Stimulated activated CD8-positive, alpha-beta memory T cell treated with anti-CD3 and anti-CD28 coated beads, Interleukin-15, amount 100 ng/mL, for 1 hour (primary cell): ENCODE measurements around the gene S100A3.
"Not testable (repeated sequence)": the region's sequence is repeated elsewhere in the genome, so short reads cannot be mapped to it uniquely, and the experiment has no call there.

Source experiments
- DNase-seq: peaks from one replicate; pipeline ENCODE4 v3.0.0-alpha.2; 2020; ENCODE audit warnings: low read depth

The S100A3 gene

DNA sequence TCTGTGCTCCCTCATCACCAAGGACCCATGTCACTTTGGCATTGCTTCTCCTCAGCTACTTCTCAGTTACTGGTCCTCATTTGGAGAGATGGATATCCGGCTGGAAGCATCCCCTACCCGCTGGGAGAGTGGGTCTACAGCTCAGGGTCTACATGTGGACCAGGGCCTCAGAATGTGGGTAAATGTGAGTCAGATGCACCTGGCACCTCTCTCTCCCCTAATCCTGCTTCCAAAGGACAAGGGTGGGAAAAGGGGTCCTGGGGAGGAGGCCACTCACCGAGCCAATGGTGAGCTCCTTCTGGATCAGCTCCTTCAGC, 14.2 kb downstream of the S100A3 start:
- no peak for DNase-seq

DNA sequence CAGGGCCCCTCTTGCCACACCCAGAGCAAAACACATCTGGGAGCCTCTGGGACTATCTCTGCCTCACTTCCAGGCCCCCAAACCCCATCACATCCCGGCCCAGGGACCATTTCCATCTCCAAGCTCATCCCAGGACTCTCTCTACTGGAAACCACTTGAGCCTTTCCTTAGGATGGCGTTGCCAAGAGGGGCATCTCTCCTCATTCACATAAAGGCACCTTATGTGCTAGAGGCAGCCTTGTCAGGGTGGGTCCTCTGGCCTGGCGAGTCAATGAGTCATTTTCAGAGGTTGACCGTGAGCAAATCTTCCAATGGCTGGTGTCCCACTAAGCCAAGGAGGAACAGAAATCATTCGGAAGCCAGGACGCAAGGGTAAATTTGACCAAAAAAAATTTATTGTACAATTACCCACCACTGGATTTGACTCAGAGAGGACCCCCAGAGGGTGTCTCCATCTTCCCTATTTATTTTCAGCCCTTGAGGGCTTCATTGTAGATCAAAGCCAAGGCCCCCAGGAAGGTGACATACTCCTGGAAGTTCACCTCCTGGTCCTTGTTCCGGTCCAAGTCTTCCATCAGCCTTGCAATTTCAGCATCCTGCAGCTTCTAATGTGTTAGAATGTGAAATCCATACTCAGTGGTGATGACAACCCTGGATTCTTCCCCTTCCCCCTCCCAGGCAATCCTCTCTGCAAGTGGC, 14.7 kb downstream of the S100A3 start:
- DNase-seq, result no peak

DNA sequence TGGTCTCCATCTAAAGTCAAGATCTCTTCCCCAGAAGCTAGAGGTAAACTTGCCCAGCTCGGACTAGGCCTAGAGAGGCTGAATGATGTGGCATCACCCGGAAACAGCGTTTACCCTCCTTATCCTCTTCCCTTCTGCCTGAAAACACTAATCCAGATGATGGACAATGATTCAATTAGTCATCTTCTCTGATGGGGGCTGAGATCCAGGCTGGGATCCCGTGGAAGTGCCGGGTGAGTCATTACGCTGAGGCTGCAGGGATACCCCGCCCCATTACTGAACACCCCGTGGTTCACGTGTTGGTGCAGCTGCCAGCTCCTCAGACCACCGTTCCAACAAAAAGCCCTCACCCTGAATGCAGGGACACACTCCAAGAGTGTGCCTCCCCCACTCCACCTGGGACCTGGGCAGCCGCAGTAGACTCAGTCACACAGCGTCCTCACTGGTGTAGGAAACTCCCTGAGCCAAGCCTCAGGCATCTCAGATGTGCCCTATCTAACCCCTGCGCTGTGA, 15.3 kb downstream of the S100A3 start:
- no peak for DNase-seq

DNA sequence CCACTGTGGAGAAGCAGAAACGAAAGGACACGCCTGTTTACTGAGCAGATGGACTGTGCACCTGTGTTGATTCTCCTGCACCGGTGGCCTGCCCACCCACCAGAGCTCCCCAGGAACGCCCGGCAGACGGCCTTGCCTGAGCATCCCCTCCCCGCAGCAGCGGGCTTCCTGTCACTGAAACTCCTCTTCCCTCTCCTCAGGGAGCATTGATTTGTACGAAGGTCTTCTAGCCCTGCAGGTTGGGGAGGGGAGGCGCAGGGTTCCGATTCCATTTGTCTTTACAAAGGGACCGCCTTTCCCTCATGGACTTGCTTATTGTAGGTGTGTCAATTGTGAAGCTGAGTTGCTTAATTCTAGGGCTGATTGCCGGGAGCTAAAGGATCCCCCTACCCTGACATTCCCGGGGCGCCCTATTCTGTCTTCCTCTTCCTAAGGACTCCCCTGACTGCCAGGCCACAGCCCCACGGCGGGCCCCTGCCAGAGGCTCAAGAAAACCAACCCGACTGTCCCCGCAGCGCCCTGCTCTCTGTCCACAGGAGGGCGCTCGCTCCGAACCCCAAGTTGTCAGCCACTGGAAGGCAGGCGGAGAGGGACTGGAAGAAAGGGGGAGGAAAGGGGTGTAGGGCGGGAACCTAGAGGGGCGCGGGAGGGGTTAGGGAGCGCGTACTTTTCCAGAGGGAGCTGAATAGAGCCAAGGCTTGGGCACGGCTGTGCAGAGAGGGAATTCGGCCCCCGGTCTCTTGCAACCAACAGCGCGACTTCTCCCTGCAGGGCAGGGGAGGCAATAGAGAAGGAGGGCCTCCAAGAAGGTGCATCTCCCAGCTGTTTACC, 16.1 kb downstream of the S100A3 start:
- DNase-seq, result no peak

DNA sequence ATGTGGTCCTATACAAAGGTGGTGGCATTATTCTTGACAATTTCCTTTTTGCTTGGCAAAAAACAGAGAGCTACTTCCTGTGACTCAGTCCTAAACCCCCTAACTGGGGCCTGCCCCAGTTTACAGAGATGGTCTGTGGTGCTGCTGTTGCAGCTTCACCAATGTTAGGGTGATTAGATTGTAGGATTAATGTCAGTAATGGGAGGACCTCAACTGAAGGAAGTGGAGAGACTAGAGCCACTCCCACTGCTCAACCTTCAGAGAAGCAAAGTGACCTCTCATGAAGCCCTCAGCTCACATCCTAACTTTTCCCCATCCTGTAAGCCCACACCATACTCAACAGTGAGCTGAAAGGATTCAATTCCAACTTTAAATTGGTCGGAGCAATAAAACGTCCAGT, 16.9 kb downstream of the S100A3 start:
- DNase-seq, result no peak

DNA sequence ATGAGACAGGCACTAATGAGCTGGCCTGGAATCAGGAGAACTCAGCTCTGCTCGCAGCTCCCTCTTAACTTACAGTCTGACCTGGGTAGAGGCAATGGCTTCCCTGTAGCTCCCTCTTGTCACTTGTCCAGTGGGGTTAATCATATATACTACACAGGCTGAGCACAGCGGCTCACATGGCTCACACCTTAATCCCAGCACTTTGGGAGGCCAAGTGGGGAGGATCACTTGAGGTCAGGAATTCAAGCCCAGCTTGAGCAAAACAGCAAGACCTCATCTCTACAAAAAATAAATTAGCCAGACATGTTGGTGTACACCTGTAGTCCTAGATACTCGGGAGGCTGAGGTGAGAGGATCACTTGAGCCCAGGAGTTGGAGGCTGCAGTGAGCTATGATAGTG, 17.4 kb downstream of the S100A3 start:
- DNase-seq, result no peak

DNA sequence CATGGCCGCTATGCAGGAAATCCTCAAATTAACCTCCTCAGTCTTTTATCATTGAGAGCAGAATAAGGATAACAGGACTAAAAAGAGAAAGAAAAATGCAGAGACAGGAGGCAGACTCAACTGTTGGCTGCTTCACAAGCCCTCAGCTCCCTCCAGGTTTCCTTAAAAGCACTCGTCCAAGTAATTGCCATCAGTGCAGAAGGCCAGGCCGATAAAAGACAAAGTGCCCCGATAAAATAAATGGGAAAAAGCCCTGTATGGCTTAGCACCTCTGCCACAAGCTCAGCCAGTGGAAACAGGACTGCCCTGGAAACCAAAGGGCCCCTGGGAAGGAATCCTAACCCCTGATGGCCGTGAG, 21.4 kb downstream of the S100A3 start:
- no peak for DNase-seq

DNA sequence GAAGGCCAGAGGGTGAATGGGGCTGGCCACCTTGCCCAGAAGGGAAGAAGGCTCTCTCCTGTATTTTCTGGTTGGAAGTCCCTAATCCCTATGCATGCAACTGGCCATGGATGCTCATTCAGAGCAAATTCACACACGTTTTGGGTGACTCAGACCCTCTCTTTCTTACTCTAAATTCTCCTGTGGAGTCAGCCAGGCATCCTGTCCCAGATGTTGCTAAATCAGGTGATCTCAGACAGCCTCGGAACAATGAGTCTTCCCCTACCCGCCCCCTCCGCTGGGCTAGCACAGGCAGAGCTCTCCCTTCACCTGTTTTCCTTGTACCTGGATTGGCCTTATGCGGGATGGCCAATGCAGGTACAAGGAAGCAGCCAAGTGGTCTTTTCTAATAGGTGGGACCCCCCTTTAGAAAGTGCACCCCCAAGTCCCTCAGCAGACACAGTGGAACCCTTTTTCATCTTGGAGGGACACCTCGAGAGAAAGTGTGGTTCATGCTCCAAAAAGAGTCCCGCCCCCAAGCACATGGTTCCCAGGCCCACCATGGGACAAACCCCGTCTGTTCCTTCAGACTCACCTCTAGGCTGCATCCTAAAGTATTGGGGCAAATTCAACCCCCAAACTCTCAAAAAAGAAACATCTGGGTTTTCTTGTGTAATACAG, 21.9 kb downstream of the S100A3 start:
- no peak for DNase-seq

DNA sequence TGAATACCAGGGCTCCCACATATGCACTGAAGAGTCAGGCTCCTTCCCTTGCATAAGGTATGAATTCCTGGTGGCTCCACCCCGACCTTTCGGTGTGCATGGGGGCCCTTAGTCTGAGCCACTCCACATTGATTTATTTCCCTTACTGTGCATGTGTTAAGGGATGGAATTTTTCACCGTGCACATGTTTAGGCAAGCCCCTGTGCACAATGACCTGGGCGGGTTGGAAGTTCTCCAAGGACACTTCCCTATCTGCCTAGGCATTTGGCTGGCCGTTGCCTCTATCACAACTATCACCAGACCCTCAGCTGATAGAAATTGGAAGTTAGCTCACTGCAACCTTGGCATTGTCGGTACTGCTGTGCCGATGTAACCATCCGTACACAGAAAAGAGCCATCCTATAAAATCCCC, 22.9 kb downstream of the S100A3 start:
- DNase-seq, result no peak

DNA sequence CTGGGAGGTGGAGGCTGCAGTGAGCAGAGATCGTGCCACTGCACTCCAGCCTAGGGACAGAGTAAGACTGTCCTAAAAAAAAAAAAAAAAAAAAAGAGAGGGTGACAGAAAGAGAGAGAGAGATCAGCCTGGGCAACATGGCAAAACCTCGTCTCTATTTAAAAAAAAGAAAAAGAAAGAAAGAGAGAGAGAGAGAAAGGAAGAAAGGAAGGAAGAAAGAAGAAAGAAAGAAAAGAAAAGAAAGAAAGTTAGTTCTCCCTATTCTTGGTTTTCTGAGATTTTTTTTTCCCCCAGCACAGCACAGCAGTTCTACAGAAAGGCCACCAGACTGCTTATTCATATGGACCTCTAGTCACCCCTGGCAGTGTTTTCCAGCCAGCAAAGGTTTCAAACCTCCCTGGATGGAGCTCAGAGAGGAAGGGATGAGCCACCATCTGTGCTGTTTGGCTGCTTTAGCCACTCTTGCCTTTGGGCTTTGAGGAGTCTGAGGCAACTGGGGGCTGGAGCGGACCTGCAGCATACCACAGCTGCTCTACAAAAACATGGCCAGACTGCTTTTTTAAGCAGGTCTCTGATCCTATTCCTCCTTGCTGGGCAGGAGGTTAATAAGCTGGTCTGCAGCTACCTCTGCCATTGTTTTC, 23.9 kb downstream of the S100A3 start:
- DNase-seq, result no peak

DNA sequence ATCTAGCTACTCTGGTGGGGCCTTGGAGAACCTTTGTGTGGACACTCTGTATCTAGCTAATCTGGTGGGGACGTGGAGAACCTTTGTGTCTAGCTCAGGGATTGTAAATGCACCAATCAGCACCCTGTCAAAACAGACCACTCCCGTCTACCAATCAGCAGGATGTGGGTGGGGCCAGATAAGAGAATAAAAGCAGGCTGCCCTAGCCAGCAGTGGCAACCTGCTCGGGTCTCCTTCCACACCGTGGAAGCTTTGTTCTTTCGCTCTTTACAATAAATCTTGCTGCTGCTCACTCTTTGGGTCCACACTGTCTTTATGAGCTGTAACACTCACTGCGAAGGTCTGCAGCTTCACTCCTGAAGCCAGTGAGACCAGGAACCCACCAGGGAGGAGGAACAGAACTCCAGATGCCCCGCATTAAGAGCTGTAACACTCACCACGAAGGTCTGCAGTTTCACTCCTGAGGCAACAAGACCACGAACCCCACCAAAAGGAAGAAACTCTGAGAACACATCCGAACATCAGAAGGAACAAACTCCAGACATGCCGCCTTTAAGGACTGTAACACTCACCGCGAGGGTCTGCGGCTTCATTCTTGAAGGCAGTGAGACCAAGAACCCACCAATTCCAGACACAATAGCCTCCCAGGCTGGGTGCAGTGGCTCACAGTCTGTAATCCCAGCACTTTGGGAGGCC, 26.6 kb downstream of the S100A3 start:
- not testable (repeated sequence) for DNase-seq

DNA sequence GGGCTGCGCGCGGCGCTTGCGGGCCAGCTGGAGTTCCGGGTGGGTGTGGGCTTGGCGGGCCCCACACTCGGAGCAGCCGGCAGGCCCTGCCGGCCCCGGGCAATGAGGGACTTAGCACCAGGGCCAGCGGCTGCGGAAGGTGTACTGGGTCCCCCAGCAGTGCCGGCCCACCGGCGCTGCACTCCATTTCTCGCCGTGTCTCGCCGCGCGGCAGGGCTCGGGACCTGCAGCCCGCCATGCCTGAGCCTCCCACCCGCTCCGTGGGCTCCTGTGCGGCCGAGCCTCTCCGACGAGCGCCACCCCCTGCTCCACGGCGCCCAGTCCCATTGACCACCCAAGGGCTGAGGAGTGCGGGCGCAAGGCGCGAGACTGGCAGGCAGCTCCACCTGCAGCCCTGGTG, 27.2 kb downstream of the S100A3 start:
- DNase-seq, result not testable (repeated sequence)

DNA sequence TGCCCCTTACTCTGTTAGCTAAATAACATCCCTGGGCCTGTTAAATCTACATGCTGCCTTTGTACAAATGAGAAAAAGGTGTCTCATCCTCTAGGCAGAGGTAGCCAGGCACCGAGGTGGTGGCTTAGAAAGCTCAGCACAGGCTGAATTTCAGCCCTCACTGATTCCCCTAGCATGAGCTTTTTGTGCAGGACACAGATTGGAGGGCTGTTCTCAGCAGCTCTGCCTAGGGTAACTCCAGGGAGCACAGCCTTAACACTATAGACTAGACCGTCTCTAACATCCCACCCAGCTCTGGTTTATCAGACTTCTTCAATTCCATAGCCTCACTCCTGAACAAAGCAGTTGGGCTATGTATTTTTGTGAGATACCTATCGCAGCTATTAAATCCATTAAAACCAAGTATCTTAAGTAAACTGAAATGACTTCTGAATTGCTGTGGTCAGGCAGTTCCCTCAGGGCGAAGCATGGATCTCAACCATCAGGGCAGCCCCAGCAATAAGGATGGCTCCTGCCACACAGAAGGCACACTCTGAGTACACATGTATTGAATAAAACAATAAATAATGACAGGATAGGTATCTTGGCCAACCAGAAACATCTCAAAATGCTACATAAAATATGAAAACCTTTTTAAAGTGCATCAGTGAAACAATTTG, 28.1 kb downstream of the S100A3 start:
- no peak for DNase-seq

DNA sequence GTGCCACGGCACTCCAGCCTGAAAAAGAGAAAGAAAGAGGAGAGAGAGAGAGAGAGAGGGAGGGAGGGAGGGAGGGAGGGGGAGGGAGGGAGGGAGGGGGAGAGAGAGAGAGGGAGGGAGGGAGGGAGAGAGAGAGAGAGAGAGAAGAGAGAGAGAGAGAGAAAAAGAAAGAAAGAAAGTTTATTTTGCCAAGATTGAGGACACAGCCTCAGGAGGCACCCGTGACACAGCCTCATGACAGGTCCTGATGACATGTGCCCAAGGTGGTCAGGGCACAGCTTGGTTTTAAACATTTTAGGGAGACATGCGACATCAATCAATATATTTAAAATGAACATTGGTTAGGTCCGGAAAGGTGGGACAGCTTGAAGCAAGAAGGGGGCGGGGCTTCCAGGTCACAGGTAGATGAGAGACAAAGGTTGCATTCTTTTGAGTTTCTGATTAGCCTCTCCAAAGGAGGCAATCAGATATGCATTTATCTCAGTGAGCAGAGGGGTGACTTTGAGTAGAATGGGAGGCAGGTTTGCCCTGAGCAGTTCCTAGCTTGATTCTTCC, 28.8 kb downstream of the S100A3 start:
- DNase-seq, result not testable (repeated sequence)

DNA sequence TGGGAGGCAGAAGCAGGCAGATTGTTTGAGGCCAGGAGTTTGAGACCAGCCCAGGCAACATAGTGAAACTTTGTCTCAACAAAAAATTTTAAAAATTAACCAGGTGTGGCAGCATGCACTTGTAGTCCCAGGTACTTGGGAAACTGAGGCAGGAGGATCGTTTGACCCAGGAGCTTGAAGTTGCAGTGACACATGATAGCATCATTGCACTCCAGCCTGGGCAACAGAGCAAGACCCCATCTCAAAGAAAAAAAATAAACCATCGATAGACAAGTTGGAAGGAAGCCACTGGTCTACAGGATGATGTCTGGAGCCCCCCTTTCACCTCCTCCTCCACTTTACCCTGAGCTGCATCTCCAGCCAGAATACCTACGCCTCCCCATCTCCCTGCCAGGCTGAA, 29.8 kb downstream of the S100A3 start:
- DNase-seq, result no peak

DNA sequence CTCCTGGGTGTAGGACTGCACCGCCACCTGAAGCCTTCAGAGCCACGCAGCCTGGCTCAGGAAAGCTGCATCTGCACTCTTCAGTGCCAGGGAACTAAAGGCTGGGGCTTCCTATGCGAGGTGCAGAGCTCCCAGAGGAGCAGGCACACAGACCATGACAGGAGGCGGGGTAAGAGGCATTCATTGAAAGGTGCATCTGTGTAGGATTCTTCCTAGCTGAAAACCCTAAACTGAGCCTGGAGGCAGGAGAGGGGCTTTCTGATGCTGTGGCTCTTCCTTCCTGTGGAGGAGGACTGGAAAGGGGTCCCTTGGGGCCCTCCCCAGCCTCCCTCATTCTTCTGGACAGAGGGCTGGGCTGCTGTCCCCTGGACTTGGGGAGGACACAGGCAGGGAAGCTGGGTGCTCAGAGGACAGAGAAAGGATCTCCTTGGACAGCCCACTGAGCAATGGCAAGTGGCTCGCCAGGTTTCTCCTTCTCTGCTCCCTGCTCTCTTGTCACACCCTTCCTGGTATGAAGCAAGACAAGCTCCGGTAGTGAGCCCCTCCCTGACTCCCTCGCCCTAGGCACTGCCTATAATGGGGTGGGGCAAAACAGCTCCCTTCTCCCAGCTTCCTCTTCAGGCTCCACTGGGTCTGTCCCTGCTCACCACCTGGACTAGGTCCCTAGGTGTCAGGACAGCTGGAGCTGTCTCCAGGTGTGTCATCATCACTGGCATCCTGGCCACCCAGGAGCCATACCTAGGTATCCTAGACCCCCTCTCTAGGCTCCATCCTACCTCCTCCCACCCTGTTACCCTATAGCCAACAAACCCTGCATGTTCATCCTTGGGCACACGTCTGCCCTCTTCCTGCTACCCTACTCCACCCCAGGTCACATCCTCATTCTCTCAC, 33.3 kb downstream of the S100A3 start:
- DNase-seq, result no peak

DNA sequence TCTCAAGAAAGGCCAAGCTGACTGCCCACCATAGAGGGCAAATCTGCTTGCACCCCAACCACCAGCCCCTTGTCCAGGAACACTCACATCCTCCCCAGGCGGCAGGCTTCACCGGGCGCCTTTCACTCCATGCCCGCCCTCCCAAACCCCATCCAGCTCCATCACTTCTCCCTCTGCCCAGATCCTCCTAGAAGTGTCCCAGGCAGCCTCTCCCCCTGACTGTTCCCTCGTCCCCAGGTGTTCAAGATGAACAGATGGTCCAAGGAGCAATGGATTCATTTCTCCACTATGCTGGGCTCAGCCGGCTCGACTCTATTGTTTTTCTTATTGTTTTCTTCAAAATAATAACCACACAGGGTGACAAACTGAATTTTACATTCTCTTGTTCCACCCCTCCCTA, 35.4 kb downstream of the S100A3 start:
- DNase-seq, result no peak

DNA sequence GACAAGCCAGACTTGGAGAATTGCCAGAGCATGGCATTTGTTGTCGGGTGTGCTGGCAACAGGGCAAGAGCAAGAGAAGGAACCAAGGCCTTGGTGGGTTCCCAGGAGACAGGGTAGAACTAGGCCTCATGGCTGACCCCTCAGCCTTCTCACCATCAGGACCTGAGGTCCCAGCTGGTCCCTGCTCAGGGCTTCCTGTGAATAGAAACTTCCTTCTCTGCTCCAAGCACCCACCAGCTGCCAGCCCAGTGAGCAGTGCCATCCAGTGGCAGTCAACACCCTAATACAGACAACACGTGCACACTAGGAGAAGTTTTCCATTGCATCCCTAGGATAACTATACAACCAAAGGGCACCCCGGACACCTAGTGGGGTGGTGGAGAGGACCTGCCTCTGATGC, 36.0 kb downstream of the S100A3 start:
- DNase-seq, result no peak

DNA sequence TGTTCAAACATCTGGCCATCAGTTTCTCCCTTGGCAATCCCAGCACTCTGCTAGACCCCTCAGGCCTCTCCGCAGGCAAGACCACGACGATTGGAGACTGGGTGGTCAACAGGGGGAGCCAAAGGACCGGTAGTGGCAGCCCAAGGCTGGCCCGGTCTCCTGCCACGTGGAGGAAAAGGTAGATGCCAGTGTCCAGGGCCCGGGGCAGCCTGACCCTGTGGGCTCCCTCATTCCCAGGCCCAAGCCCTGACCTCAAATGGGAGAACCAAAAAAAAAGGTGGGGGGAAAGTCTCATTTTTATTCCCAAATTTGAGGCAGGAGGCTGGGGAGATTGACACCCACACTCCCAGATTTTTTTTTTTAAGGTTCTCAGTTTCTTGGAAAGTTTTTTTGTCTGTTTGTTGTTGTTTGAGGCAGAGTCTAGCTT, 38.1 kb downstream of the S100A3 start:
- peak; percentile 68 for DNase-seq

DNA sequence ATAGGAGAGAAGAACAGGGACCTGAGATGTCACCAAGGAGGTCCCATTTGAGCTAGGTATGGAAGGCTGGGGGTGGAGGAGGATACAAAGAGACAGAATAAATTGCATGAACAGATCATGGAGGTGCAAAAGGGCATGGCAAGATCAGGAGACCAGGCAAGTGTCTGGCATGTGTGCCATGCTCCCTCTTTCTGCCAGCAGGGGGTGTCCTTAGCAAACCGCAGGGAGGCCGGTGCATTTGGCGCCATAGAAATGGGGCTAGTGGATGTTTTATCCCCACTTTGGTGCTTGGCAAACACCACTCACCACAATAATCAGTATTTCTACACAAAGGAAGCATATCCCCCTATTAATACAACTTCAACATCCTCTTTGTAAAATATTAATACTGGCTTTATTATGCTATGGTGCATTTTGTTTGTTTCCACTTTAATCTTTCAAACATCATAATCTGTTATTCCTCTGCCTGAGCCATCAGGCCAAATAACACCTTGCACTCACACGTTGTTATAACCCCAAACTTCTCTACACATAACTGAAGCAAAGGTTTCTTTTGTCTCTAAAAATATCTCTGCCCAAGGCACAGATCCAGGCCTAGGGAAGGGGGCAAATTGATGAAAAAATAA, 39.2 kb downstream of the S100A3 start:
- DNase-seq, result peak; percentile 38
